ENCODE measurements around the gene ARHGAP12.

Gene ARHGAP12

DNA sequence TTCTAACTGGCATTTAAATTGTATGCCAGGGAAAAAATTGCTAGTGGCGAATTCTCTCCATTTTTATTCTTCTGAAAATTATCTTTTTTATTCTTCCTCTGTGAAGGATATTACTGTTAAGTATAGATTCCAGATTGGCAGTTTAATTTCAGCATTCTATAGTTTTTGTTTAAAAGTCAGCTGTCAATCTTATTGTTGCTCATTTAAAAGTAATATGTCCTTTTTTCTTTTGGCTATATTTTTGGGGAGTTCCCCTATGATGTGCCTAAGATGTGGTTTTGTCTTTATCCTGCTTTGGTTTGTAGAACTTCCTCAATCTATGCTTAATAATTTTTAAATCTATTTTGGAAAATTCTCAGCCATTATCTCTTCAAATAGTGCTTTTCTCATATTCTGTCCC is 135.9 kb downstream of the ARHGAP12 start:
- H3K27me3 ChIP-seq (ENCODE audit: control insufficient read depth, insufficient read depth, low read length), result no peaks in the 10 kb centered on the region
- H3K4me1 ChIP-seq (ENCODE audit: control insufficient read depth, insufficient read depth, low read length), result no peaks in the 10 kb centered on the region
- H3K36me3 ChIP-seq (ENCODE audit: control insufficient read depth, insufficient read depth, low read length), result no peaks in the 10 kb centered on the region
- H3K9ac ChIP-seq (ENCODE audit: low read depth, low read length), result no peak overlapping the region
- no peaks in the 10 kb centered on the region for H3K9me3 ChIP-seq (ENCODE audit: control insufficient read depth, insufficient read depth, low read length)
- no peak overlapping the region for H3K4me3 ChIP-seq (ENCODE audit: low read depth, low read length)

DNA sequence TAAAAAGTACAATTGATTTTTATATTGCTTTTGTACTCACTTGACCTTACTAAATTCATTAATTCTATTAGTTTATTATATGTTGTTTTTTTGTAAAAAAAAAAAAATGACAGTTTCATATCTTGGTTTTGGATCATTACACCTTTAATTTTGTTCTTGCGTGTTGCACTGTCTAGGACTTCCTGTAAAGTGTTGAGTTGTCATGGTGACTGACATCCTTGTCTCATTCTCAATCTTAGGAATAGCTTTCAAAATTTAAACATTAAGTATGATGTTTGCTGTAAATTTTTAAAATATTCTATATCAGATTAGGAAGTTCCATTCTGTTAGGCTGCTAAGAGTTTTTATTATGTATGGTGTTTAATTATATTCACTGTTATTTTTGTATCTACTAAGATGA is 139.1 kb downstream of the ARHGAP12 start:
- Histone ChIP-seq H3K4me1 (ENCODE audit: control insufficient read depth, insufficient read depth, low read length) (no peaks in the 10 kb centered on the region), H3K36me3 (ENCODE audit: control insufficient read depth, insufficient read depth, low read length) (no peaks in the 10 kb centered on the region), H3K27me3 (ENCODE audit: control insufficient read depth, insufficient read depth, low read length) (no peaks in the 10 kb centered on the region), H3K4me3 (ENCODE audit: low read depth, low read length) (no peak overlapping the region), H3K9ac (ENCODE audit: low read depth, low read length) (no peak overlapping the region), H3K9me3 (ENCODE audit: control insufficient read depth, insufficient read depth, low read length) (no peaks in the 10 kb centered on the region)

DNA sequence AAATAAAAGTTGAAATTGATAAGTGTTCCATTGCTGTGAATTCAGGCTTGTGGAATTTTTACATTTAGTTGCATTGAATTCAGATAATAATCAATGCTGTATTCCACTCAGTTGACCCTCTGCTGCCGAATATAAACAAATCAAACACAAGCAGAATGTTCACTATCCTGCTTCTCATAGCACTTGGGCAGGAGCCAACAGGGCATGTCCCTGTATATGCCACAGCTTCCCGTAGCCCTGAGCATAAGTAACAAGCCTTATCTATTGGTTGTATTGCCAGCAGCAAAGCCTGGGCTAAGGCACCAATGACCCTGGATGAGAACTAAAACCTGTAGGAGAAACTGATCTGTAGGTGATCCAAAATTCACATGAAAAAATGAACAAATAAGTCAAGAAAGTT is 145.9 kb downstream of the ARHGAP12 start:
- Histone ChIP-seq H3K4me1 (ENCODE audit: control insufficient read depth, insufficient read depth, low read length) (no peaks in the 10 kb centered on the region), H3K9me3 (ENCODE audit: control insufficient read depth, insufficient read depth, low read length) (no peaks in the 10 kb centered on the region), H3K36me3 (ENCODE audit: control insufficient read depth, insufficient read depth, low read length) (no peaks in the 10 kb centered on the region), H3K9ac (ENCODE audit: low read depth, low read length) (no peak overlapping the region), H3K27me3 (ENCODE audit: control insufficient read depth, insufficient read depth, low read length) (no peaks in the 10 kb centered on the region), H3K4me3 (ENCODE audit: low read depth, low read length) (no peak overlapping the region)

DNA sequence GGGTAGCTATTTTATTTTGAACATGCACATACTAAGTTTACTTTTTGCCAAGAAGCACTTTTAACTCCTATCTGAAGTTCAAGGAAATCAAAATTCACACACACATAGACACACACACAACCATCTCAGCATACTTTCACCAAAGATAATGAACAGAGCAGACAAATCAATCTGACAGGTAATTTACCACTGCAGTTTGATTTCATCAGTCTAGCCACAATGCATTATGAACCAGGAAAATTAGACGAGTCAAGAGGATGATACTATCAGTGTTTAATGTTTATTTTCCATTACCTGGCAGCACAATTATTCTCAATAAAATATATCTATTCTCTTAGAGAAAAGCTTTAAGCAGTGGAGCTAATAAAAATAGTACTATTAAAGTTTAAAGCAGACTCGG is 147.9 kb downstream of the ARHGAP12 start:
- H3K4me1 ChIP-seq (ENCODE audit: control insufficient read depth, insufficient read depth, low read length), result no peaks in the 10 kb centered on the region
- H3K36me3 ChIP-seq (ENCODE audit: control insufficient read depth, insufficient read depth, low read length), result no peaks in the 10 kb centered on the region
- no peaks in the 10 kb centered on the region for H3K27me3 ChIP-seq (ENCODE audit: control insufficient read depth, insufficient read depth, low read length)
- peaks cover 3% of the 10 kb centered on the region for H3K9me3 ChIP-seq (ENCODE audit: control insufficient read depth, insufficient read depth, low read length)
- H3K9ac ChIP-seq (ENCODE audit: low read depth, low read length), result no peak overlapping the region
- H3K4me3 ChIP-seq (ENCODE audit: low read depth, low read length), result no peak overlapping the region

DNA sequence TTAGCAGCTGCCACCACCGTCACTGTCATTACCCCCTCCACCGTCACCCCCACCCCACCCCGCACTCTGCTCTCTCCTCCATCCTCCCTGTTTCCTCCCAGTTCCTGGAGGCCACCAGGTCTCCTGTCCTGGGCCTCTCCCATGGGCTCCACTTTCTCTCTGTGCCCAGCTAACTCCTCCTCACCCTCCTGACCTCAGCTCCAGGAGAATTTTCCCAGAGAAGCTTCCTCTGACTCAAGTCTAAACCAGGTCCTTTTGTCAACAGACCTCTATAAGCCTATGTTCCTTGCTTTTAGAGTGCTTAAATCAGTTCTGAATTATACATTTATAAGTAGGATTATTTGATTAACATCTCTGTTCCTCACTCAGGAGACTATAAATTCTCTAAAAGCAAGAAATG is 150.0 kb downstream of the ARHGAP12 start:
- H3K9ac ChIP-seq (ENCODE audit: low read depth, low read length), result no peak overlapping the region
- no peaks in the 10 kb centered on the region for H3K36me3 ChIP-seq (ENCODE audit: control insufficient read depth, insufficient read depth, low read length)
- H3K9me3 ChIP-seq (ENCODE audit: control insufficient read depth, insufficient read depth, low read length), result peaks cover 3% of the 10 kb centered on the region
- no peak overlapping the region for H3K4me3 ChIP-seq (ENCODE audit: low read depth, low read length)
- H3K27me3 ChIP-seq (ENCODE audit: control insufficient read depth, insufficient read depth, low read length), result no peaks in the 10 kb centered on the region
- no peaks in the 10 kb centered on the region for H3K4me1 ChIP-seq (ENCODE audit: control insufficient read depth, insufficient read depth, low read length)

DNA sequence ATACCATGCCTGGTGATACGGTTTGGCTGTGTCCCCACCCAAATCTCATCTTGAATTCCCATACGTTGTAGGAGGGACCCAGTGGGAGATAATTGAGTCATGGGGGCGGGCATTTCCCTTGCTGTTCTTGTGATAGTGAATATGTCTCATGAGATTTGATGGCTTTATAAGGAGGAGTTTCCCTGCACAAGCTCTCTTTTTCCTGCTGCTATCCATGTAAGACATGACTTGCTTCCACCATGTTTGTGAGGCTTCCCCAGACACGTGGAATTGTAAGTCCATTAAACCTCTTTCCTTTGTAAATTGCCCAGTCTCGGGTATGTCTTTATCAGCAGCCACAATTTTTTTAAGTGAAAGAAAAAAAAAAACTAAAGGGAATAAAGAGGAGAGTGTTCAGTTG is 152.5 kb downstream of the ARHGAP12 start:
- Histone ChIP-seq H3K4me1 (ENCODE audit: control insufficient read depth, insufficient read depth, low read length) (no peaks in the 10 kb centered on the region), H3K27me3 (ENCODE audit: control insufficient read depth, insufficient read depth, low read length) (no peaks in the 10 kb centered on the region), H3K9me3 (ENCODE audit: control insufficient read depth, insufficient read depth, low read length) (peaks cover 3% of the 10 kb centered on the region), H3K9ac (ENCODE audit: low read depth, low read length) (no peak overlapping the region), H3K4me3 (ENCODE audit: low read depth, low read length) (no peak overlapping the region), H3K36me3 (ENCODE audit: control insufficient read depth, insufficient read depth, low read length) (no peaks in the 10 kb centered on the region)

DNA sequence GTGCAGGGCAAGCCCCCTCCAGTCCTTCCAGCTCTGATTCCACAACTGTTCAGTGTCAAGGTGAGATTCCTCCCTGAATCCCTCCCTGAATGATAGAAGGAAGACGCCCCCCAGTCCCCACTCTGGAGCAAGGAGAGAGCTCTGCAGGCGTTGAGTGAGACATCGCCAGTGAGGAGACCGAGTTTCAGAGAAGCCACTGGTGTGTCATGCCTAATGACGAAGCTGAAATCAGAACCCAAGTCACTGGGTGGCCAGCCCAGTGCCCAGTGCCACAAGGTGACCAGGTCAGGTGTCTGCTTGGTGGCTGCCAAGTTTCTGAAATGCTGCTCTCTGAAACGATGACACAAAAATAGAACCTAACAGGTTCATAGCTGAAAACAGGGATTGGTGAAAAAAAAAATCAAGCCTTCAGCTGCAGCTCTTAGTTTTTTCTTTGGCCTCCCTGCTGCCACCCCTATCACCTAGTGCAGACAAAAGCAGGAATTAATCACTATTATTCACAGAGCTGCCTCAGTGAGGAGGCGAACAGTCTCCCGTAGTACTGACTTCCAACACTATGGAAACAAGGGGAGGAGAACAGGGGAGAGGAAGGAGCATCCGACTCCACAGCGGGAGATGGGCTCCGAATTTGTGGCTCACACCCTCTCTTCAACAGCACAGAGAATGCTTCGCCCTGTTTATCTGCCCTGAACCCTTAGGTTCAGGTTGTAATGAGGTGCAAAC is 153.5 kb downstream of the ARHGAP12 start:
- Histone ChIP-seq H3K9ac (ENCODE audit: low read depth, low read length) (no peak overlapping the region), H3K27me3 (ENCODE audit: control insufficient read depth, insufficient read depth, low read length) (no peaks in the 10 kb centered on the region), H3K4me1 (ENCODE audit: control insufficient read depth, insufficient read depth, low read length) (no peaks in the 10 kb centered on the region), H3K9me3 (ENCODE audit: control insufficient read depth, insufficient read depth, low read length) (peaks cover 3% of the 10 kb centered on the region), H3K4me3 (ENCODE audit: low read depth, low read length) (no peak overlapping the region), H3K36me3 (ENCODE audit: control insufficient read depth, insufficient read depth, low read length) (no peaks in the 10 kb centered on the region)

DNA sequence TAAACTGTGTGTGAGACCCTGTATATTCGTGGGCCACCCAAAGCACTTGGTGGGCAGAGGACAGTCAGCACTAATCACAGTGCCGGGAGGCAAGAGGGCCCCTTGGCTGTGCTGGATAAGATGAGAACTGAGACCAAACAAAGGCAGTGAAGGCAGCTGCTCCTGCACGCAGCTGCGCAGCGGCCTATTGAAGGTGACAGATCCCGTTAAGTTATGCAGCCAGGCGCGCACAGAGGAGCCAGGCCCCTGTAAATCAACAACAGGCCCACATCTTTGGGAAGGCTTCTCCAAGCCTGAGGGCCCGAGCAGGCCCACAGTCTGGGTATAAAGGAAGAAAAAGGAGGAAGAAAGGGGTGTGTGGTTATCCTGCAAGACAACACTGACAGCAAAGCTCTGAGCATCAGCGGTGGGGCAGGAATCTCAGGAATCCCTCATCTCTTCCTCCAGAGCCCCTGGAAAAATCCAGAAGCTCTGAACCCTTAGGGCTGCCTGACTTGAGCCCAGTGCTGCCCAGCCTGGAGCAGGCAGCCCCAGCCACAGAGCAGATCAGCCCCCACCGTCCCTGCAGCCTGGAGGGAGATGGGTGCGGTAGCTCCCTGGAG is 154.2 kb downstream of the ARHGAP12 start:
- Histone ChIP-seq H3K36me3 (ENCODE audit: control insufficient read depth, insufficient read depth, low read length) (no peaks in the 10 kb centered on the region), H3K9ac (ENCODE audit: low read depth, low read length) (no peak overlapping the region), H3K4me3 (ENCODE audit: low read depth, low read length) (no peak overlapping the region), H3K4me1 (ENCODE audit: control insufficient read depth, insufficient read depth, low read length) (no peaks in the 10 kb centered on the region), H3K9me3 (ENCODE audit: control insufficient read depth, insufficient read depth, low read length) (peaks cover 3% of the 10 kb centered on the region), H3K27me3 (ENCODE audit: control insufficient read depth, insufficient read depth, low read length) (no peaks in the 10 kb centered on the region)

DNA sequence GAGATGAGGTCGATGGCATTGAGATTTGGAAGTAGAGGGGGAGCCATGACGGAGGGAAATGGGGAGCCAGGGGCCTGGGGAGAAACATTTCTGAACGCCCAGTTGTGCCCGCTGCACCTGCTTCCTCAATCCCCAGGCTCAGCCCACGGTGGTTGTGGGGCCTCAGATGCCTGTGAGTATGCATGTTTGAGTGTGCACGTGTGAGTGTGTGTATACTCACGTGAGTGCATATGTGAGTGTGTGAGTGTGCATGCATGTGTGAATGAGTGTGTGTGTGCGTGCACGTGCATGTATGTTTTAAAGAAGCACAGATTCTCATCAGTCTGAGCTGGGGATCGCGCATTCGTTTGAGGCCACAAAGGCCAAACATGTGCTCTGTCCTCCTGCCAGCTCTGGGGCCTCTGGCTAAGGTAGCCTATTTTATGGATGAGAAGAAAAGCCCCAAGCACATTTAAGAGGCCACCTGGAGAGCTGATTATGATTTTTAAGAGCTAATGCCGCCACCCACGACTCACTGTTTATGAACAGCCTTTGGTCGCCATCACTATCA is 154.8 kb downstream of the ARHGAP12 start:
- H3K4me3 ChIP-seq (ENCODE audit: low read depth, low read length), result no peak overlapping the region
- H3K4me1 ChIP-seq (ENCODE audit: control insufficient read depth, insufficient read depth, low read length), result no peaks in the 10 kb centered on the region
- H3K9ac ChIP-seq (ENCODE audit: low read depth, low read length), result no peak overlapping the region
- H3K36me3 ChIP-seq (ENCODE audit: control insufficient read depth, insufficient read depth, low read length), result no peaks in the 10 kb centered on the region
- H3K9me3 ChIP-seq (ENCODE audit: control insufficient read depth, insufficient read depth, low read length), result peaks cover 3% of the 10 kb centered on the region
- H3K27me3 ChIP-seq (ENCODE audit: control insufficient read depth, insufficient read depth, low read length), result no peaks in the 10 kb centered on the region

DNA sequence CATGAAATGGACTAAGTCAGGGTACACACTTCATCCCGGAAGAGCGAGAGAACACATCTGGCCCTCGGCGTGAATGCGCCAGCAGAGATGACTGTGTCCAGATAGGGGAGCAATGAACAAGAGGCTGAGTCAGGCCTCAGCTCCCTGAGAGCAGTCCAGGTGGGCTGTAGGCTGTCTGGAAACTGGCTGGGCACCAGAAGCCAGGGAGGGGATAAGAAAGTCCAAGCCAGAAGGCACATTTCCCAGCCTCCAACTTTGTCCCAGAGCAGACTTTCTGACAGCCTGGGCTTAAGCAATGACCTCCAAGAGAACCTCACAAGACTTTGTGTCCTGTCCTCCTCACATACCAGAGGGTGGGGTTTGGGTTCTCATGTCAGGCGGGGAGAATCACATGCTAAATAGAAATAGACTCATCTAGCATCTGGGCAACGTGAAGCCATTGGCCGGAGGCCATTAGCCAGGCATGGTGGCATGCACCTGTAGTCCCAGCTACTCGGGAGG is 157.2 kb downstream of the ARHGAP12 start:
- Histone ChIP-seq H3K36me3 (ENCODE audit: control insufficient read depth, insufficient read depth, low read length) (no peaks in the 10 kb centered on the region), H3K4me3 (ENCODE audit: low read depth, low read length) (no peak overlapping the region), H3K9ac (ENCODE audit: low read depth, low read length) (no peak overlapping the region), H3K27me3 (ENCODE audit: control insufficient read depth, insufficient read depth, low read length) (no peaks in the 10 kb centered on the region), H3K9me3 (ENCODE audit: control insufficient read depth, insufficient read depth, low read length) (peaks cover 3% of the 10 kb centered on the region), H3K4me1 (ENCODE audit: control insufficient read depth, insufficient read depth, low read length) (no peaks in the 10 kb centered on the region)

DNA sequence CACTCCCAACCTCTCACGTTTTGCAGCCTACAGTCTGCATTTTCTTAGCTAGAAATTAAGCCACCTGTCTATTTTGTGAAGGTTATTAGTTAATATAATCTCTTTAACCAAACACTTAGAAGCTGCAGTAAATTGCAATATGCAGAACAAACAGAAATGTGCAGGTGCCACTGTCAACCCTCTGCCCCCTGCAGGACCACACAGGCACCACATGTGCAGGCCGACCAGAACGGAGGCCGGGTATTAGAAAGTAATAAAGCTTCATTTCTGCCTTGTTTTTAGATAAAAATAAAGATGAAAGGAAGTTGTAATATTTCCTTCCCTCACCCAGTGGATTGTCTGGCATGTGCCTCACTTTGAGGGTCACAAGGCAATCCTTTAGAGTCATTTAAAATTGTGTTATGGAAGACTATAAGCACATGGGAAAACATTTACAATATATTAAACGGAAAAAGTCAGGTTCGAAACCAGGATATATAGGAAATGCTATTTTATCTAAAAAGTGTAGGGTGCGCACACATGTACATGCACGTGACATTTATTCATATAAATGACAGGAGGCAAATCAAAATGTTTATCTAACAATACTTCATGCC is 158.2 kb downstream of the ARHGAP12 start:
- Histone ChIP-seq H3K27me3 (ENCODE audit: control insufficient read depth, insufficient read depth, low read length) (no peaks in the 10 kb centered on the region), H3K9ac (ENCODE audit: low read depth, low read length) (no peak overlapping the region), H3K36me3 (ENCODE audit: control insufficient read depth, insufficient read depth, low read length) (no peaks in the 10 kb centered on the region), H3K4me3 (ENCODE audit: low read depth, low read length) (no peak overlapping the region), H3K4me1 (ENCODE audit: control insufficient read depth, insufficient read depth, low read length) (peaks cover 4% of the 10 kb centered on the region), H3K9me3 (ENCODE audit: control insufficient read depth, insufficient read depth, low read length) (no peaks in the 10 kb centered on the region)

DNA sequence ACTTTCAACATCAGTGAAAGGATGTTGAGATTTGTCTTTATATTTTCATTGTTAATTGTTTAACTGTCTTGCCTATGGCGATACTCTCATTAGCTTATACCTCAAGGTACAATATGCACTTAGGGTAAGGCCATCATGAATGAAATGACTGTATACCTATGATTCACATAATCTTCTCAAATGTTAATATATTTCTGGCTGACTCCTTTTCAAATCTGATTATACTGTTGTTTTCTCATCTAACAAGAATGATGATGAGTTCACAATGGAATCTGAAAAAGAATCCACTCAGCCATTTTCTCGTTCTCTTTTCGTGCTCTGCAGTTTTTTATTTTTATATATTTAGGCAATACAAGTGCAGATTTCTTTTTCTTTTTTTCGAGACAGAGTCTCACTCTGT is 159.1 kb downstream of the ARHGAP12 start:
- H3K4me3 ChIP-seq (ENCODE audit: low read depth, low read length), result no peak overlapping the region
- no peaks in the 10 kb centered on the region for H3K36me3 ChIP-seq (ENCODE audit: control insufficient read depth, insufficient read depth, low read length)
- no peak overlapping the region for H3K9ac ChIP-seq (ENCODE audit: low read depth, low read length)
- no peaks in the 10 kb centered on the region for H3K27me3 ChIP-seq (ENCODE audit: control insufficient read depth, insufficient read depth, low read length)
- H3K9me3 ChIP-seq (ENCODE audit: control insufficient read depth, insufficient read depth, low read length), result no peaks in the 10 kb centered on the region
- H3K4me1 ChIP-seq (ENCODE audit: control insufficient read depth, insufficient read depth, low read length), result peaks cover 4% of the 10 kb centered on the region

Measured in iPS-15b (cell line).